HEK293 (cell line): ENCODE results near the gene DUSP3.

Experiments
- GLI2 ChIP-seq: fragments of 450-650 bp; formaldehyde crosslinking; IDR thresholded peaks from 2 replicates; pipeline ENCODE4; 2017; ENCODE audit warnings: missing biosample characterization, missing genetic modification characterization, low read depth, borderline replicate concordance
- GLIS1 ChIP-seq: fragments of 450-650 bp; formaldehyde crosslinking; IDR thresholded peaks from 2 replicates; pipeline ENCODE4 v1.5.1; 2016; ENCODE audit warnings: missing biosample characterization, missing genetic modification characterization
- KLF9 ChIP-seq: fragments of 450-650 bp; formaldehyde crosslinking; IDR thresholded peaks from 2 replicates; pipeline ENCODE4 v1.5.1; 2016; ENCODE audit warnings: missing biosample characterization, missing genetic modification characterization, low read depth
- OVOL3 ChIP-seq: fragments of 450-650 bp; formaldehyde crosslinking; IDR thresholded peaks from 2 replicates; pipeline ENCODE4 v1.5.1; 2016; ENCODE audit warnings: missing biosample characterization, missing genetic modification characterization
- SCRT1 ChIP-seq: fragments of 450-650 bp; formaldehyde crosslinking; IDR thresholded peaks from 2 replicates; pipeline ENCODE4 v1.5.1; 2016; ENCODE audit warnings: missing biosample characterization, missing genetic modification characterization, borderline replicate concordance
- SETDB1 ChIP-seq: IDR thresholded peaks from one replicate; pipeline ENCODE4 v1.6.1; 2017; ENCODE audit warnings: mild to moderate bottlenecking, low read length, moderate library complexity, mixed read lengths; ENCODE audit not compliant: insufficient read length
- SP3 ChIP-seq: fragments of 450-650 bp; formaldehyde crosslinking; IDR thresholded peaks from 2 replicates; pipeline ENCODE4 v1.5.1; 2016; ENCODE audit warnings: missing biosample characterization, missing genetic modification characterization
- WT1 ChIP-seq: fragments of 450-650 bp; formaldehyde crosslinking; IDR thresholded peaks from 2 replicates; pipeline ENCODE4 v1.5.1; 2016; ENCODE audit warnings: missing biosample characterization, missing genetic modification characterization
- ZBTB17 ChIP-seq: fragments of 450-650 bp; formaldehyde crosslinking; IDR thresholded peaks from 2 replicates; pipeline ENCODE4 v1.5.1; 2016; ENCODE audit warnings: missing biosample characterization, missing genetic modification characterization
- ZNF140 ChIP-seq: fragments of 450-650 bp; formaldehyde crosslinking; IDR thresholded peaks from 2 replicates; pipeline ENCODE4 v1.5.1; 2016; ENCODE audit warnings: missing biosample characterization, missing genetic modification characterization
- ZNF157 ChIP-seq: fragments of 450-650 bp; formaldehyde crosslinking; IDR thresholded peaks from 2 replicates; pipeline ENCODE4 v1.5.1; 2016; ENCODE audit warnings: missing biosample characterization, missing genetic modification characterization
- ZNF169 ChIP-seq: fragments of 450-650 bp; formaldehyde crosslinking; IDR thresholded peaks from 2 replicates; pipeline ENCODE4 v1.5.1; 2016; ENCODE audit warnings: missing biosample characterization, missing genetic modification characterization
- ZNF239 ChIP-seq: fragments of 450-650 bp; formaldehyde crosslinking; IDR thresholded peaks from 2 replicates; pipeline ENCODE4 v1.5.1; 2016; ENCODE audit warnings: missing biosample characterization, missing genetic modification characterization
- ZNF266 ChIP-seq: fragments of 450-650 bp; formaldehyde crosslinking; IDR thresholded peaks from 2 replicates; pipeline ENCODE4 v1.5.1; 2016; ENCODE audit warnings: missing biosample characterization, missing genetic modification characterization, low read depth
- ZNF473 ChIP-seq: fragments of 450-650 bp; formaldehyde crosslinking; IDR thresholded peaks from 2 replicates; pipeline ENCODE4 v1.5.1; 2017; ENCODE audit warnings: missing biosample characterization, missing genetic modification characterization
- ZNF510 ChIP-seq: fragments of 450-650 bp; formaldehyde crosslinking; IDR thresholded peaks from 2 replicates; pipeline ENCODE4 v1.5.1; 2018; ENCODE audit warnings: mild to moderate bottlenecking, missing genetic modification characterization, missing biosample characterization; ENCODE audit not compliant: insufficient replicate concordance
- ZNF561 ChIP-seq: fragments of 450-650 bp; IDR thresholded peaks from 2 replicates; pipeline ENCODE4 v1.5.1; 2018; ENCODE audit warnings: missing biosample characterization, missing genetic modification characterization, borderline replicate concordance
- ZNF571 ChIP-seq: fragments of 450-650 bp; formaldehyde crosslinking; IDR thresholded peaks from 2 replicates; pipeline ENCODE4 v1.5.0; 2017; ENCODE audit warnings: missing biosample characterization, missing genetic modification characterization
- ZNF624 ChIP-seq: fragments of 450-650 bp; formaldehyde crosslinking; IDR thresholded peaks from 2 replicates; pipeline ENCODE4 v1.5.1; 2017; ENCODE audit warnings: missing biosample characterization, missing genetic modification characterization
- ZNF670 ChIP-seq: fragments of 450-650 bp; formaldehyde crosslinking; IDR thresholded peaks from 2 replicates; pipeline ENCODE4 v1.5.1; 2016; ENCODE audit warnings: missing biosample characterization, missing genetic modification characterization, low read depth
- ZNF843 ChIP-seq: fragments of 450-650 bp; formaldehyde crosslinking; IDR thresholded peaks from 2 replicates; pipeline ENCODE4 v1.5.1; 2016; ENCODE audit warnings: missing biosample characterization, missing genetic modification characterization
- TF ChIP-seq, protein P1 (sequence below): fragments of 450-650 bp; formaldehyde crosslinking; conservative IDR thresholded peaks from 2 replicates; pipeline ENCODE4 v1.5.1; 2016; ENCODE audit warnings: low read depth, missing biosample characterization, missing genetic modification characterization
- TF ChIP-seq, protein P2 (sequence below): fragments of 450-650 bp; formaldehyde crosslinking; IDR thresholded peaks from 2 replicates; pipeline ENCODE4 v1.5.1; 2016; ENCODE audit warnings: missing biosample characterization, missing genetic modification characterization
- TF ChIP-seq, protein P3 (sequence below): fragments of 450-650 bp; formaldehyde crosslinking; IDR thresholded peaks from 2 replicates; pipeline ENCODE4 v1.5.1; 2016; ENCODE audit warnings: missing biosample characterization, missing genetic modification characterization
- TF ChIP-seq, protein P4 (sequence below): fragments of 450-650 bp; formaldehyde crosslinking; IDR thresholded peaks from 2 replicates; pipeline ENCODE4 v1.5.0; 2017; ENCODE audit warnings: missing biosample characterization, missing genetic modification characterization, borderline replicate concordance
- TF ChIP-seq, protein P5 (sequence below): fragments of 450-650 bp; formaldehyde crosslinking; IDR thresholded peaks from 2 replicates; pipeline ENCODE4 v1.5.1; 2016; ENCODE audit warnings: missing biosample characterization, missing genetic modification characterization

Gene DUSP3

DNA sequence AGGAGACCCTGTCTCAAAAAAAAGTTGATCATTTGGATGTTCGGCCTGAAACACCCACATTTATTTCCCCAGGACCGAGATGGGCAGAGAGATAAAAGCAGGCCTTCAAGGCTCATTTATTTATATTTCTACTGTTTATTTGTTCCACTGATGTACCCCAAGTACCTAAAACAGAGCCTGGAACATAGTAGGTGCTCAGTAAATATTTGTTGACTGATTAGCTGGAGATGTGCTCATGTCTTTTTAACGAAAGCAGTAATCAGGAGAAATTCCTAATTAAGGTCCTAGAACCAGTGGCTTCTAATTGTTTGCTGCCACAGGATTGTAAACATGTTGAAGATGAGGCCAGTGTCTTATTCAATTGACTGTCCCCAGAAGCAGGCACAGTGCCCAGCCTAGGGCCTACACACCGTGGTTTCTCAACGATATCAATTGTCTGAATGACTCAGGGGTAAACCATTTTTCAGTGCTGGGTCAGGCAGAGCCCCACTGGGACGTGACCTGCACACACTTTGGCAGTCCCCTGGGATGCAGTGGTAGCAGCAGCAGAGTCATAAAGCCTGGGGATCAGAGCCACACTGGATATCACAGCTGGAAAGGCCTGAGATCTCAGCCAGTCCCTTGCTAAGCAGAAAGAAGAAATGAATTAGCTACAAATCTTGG, 54.9 kb downstream of the DUSP3 start (continued):
- TF ChIP-seq, protein P1, sequence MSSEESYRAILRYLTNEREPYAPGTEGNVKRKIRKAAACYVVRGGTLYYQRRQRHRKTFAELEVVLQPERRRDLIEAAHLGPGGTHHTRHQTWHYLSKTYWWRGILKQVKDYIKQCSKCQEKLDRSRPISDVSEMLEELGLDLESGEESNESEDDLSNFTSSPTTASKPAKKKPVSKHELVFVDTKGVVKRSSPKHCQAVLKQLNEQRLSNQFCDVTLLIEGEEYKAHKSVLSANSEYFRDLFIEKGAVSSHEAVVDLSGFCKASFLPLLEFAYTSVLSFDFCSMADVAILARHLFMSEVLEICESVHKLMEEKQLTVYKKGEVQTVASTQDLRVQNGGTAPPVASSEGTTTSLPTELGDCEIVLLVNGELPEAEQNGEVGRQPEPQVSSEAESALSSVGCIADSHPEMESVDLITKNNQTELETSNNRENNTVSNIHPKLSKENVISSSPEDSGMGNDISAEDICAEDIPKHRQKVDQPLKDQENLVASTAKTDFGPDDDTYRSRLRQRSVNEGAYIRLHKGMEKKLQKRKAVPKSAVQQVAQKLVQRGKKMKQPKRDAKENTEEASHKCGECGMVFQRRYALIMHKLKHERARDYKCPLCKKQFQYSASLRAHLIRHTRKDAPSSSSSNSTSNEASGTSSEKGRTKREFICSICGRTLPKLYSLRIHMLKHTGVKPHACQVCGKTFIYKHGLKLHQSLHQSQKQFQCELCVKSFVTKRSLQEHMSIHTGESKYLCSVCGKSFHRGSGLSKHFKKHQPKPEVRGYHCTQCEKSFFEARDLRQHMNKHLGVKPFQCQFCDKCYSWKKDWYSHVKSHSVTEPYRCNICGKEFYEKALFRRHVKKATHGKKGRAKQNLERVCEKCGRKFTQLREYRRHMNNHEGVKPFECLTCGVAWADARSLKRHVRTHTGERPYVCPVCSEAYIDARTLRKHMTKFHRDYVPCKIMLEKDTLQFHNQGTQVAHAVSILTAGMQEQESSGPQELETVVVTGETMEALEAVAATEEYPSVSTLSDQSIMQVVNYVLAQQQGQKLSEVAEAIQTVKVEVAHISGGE (tag by site-specific recombination), result no peak
- TF ChIP-seq ZNF157 (no peak), ZNF561 (tag by site-specific recombination) (no peak), ZNF670 (tag by site-specific recombination) (no peak), ZNF843 (peak; percentile 80), SCRT1 (no peak), KLF9 (tag by site-specific recombination) (no peak), OVOL3 (tag by site-specific recombination) (no peak), ZNF266 (no peak), GLI2 (tag by site-specific recombination) (no peak; the same call in 1 of the 2 replicates), ZNF239 (tag by site-specific recombination) (no peak), SETDB1 (peak; percentile 14), ZNF169 (tag by site-specific recombination) (no peak), ZNF624 (tag by site-specific recombination) (no peak), ZNF140 (tag by site-specific recombination) (no peak), ZNF510 (tag by site-specific recombination) (no peak), ZNF571 (no peak), ZNF473 (no peak), GLIS1 (tag by site-specific recombination) (peak; percentile 72), ZBTB17 (tag by site-specific recombination) (0 out of 2 replicates have a peak, but pooled peaks have one; percentile 18), WT1 (tag by site-specific recombination) (no peak), SP3 (tag by site-specific recombination) (0 out of 2 replicates have a peak, but pooled peaks have one; percentile 26)
- TF ChIP-seq, protein P2, sequence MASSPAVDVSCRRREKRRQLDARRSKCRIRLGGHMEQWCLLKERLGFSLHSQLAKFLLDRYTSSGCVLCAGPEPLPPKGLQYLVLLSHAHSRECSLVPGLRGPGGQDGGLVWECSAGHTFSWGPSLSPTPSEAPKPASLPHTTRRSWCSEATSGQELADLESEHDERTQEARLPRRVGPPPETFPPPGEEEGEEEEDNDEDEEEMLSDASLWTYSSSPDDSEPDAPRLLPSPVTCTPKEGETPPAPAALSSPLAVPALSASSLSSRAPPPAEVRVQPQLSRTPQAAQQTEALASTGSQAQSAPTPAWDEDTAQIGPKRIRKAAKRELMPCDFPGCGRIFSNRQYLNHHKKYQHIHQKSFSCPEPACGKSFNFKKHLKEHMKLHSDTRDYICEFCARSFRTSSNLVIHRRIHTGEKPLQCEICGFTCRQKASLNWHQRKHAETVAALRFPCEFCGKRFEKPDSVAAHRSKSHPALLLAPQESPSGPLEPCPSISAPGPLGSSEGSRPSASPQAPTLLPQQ, result peak; percentile 64; the same call in 1 of the 2 replicates
- TF ChIP-seq, protein P3, sequence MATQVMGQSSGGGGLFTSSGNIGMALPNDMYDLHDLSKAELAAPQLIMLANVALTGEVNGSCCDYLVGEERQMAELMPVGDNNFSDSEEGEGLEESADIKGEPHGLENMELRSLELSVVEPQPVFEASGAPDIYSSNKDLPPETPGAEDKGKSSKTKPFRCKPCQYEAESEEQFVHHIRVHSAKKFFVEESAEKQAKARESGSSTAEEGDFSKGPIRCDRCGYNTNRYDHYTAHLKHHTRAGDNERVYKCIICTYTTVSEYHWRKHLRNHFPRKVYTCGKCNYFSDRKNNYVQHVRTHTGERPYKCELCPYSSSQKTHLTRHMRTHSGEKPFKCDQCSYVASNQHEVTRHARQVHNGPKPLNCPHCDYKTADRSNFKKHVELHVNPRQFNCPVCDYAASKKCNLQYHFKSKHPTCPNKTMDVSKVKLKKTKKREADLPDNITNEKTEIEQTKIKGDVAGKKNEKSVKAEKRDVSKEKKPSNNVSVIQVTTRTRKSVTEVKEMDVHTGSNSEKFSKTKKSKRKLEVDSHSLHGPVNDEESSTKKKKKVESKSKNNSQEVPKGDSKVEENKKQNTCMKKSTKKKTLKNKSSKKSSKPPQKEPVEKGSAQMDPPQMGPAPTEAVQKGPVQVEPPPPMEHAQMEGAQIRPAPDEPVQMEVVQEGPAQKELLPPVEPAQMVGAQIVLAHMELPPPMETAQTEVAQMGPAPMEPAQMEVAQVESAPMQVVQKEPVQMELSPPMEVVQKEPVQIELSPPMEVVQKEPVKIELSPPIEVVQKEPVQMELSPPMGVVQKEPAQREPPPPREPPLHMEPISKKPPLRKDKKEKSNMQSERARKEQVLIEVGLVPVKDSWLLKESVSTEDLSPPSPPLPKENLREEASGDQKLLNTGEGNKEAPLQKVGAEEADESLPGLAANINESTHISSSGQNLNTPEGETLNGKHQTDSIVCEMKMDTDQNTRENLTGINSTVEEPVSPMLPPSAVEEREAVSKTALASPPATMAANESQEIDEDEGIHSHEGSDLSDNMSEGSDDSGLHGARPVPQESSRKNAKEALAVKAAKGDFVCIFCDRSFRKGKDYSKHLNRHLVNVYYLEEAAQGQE (tag by site-specific recombination), result no peak
- TF ChIP-seq, protein P4, sequence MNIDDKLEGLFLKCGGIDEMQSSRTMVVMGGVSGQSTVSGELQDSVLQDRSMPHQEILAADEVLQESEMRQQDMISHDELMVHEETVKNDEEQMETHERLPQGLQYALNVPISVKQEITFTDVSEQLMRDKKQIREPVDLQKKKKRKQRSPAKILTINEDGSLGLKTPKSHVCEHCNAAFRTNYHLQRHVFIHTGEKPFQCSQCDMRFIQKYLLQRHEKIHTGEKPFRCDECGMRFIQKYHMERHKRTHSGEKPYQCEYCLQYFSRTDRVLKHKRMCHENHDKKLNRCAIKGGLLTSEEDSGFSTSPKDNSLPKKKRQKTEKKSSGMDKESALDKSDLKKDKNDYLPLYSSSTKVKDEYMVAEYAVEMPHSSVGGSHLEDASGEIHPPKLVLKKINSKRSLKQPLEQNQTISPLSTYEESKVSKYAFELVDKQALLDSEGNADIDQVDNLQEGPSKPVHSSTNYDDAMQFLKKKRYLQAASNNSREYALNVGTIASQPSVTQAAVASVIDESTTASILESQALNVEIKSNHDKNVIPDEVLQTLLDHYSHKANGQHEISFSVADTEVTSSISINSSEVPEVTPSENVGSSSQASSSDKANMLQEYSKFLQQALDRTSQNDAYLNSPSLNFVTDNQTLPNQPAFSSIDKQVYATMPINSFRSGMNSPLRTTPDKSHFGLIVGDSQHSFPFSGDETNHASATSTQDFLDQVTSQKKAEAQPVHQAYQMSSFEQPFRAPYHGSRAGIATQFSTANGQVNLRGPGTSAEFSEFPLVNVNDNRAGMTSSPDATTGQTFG (tag by site-specific recombination), result no peak
- TF ChIP-seq, protein P5, sequence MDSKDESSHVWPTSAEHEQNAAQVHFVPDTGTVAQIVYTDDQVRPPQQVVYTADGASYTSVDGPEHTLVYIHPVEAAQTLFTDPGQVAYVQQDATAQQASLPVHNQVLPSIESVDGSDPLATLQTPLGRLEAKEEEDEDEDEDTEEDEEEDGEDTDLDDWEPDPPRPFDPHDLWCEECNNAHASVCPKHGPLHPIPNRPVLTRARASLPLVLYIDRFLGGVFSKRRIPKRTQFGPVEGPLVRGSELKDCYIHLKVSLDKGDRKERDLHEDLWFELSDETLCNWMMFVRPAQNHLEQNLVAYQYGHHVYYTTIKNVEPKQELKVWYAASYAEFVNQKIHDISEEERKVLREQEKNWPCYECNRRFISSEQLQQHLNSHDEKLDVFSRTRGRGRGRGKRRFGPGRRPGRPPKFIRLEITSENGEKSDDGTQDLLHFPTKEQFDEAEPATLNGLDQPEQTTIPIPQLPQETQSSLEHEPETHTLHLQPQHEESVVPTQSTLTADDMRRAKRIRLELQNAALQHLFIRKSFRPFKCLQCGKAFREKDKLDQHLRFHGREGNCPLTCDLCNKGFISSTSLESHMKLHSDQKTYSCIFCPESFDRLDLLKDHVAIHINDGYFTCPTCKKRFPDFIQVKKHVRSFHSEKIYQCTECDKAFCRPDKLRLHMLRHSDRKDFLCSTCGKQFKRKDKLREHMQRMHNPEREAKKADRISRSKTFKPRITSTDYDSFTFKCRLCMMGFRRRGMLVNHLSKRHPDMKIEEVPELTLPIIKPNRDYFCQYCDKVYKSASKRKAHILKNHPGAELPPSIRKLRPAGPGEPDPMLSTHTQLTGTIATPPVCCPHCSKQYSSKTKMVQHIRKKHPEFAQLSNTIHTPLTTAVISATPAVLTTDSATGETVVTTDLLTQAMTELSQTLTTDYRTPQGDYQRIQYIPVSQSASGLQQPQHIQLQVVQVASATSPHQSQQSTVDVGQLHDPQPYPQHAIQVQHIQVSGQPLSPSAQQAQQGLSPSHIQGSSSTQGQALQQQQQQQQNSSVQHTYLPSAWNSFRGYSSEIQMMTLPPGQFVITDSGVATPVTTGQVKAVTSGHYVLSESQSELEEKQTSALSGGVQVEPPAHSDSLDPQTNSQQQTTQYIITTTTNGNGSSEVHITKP, result peak; percentile 97
